HG02938 (cell line): ENCODE measurements around the gene TM4SF5.

Experiments
- ATAC-seq: cut with Tn5 transposase; IDR thresholded peaks from one replicate; pipeline ENCODE4 v1.9.1; 2021; ENCODE audit warnings: mild to moderate bottlenecking, moderate library complexity; ENCODE audit not compliant: unreplicated experiment

TM4SF5 gene, protein sequence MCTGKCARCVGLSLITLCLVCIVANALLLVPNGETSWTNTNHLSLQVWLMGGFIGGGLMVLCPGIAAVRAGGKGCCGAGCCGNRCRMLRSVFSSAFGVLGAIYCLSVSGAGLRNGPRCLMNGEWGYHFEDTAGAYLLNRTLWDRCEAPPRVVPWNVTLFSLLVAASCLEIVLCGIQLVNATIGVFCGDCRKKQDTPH

DNA sequence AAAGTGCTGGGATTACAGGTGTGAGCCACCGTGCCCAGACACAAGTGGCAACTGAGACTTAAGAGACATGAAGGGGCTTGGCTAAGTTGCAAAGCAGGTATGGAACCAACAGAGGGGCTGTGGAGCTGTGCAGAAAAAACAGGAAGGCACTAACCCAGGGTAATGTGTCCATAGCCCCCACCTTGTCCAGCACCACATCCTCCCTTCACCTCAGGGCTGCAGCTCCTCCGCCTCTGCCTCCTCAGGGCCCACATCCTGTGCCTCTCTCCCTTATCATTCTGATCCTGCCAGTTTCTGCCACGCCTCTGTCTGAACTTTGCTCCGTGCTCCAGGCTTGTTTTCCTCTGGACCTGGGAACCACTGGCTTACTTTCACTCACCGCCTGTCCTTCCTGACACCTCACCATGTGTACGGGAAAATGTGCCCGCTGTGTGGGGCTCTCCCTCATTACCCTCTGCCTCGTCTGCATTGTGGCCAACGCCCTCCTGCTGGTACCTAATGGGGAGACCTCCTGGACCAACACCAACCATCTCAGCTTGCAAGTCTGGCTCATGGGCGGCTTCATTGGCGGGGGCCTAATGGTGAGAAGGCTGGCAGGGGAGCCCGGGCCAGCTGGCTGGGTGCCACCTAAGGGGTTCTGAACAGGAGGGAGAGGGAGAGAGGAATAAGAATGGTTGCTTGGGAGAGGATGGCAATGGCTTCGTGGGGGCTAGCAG lies at the start of gene TM4SF5:
TM4SF5 (plus strand) TSS at position 368 of the 716 bp plus-strand sequence; CDS start at position 405, 37 bp downstream.
- no peak for ATAC-seq

- no peak for ATAC-seq
Measured at GRCh38 chr17:4722678-4723240, 48.9 kb upstream of the TM4SF5 start.

DNA sequence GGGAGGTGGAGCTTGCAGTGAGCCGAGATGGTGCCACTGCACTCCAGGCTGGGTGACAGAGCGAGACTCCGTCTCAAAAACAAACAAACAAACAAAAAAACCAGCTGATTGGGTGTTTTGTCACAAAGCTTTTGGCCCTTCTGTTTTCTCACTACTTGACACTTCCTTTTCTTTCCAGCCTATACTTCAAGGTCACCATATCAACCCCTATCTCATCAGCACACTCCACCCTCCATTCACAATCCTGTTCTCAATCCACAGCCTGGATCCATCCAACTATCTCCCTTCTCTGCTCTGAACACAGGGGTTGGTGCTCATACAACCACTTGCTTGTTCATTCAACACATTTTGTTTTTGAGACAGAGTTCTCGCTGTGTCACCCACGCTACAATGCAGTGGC lies 47.0 kb upstream of the TM4SF5 start:
- no peak for ATAC-seq

- no peak for ATAC-seq
Measured at GRCh38 chr17:4725646-4726310, 45.9 kb upstream of the TM4SF5 start.

DNA sequence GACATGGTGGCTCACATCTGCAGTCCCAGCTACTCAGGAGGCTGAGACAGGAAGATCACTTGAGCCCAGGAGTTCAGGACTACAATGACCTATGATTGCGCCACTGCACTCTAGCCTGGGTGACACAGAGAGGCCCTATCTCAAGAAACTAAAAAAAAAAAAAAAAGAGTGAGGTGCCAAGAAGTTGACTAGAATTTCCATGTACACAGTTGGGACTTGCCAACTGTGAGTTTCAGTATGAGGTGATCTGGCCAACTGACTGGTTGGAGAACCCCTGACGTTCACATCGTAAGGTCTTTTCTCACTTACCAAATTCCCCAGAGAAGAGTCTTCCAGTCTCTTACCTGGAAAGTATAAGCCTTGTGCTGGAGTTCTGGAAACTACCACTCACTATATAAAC lies 43.6 kb upstream of the TM4SF5 start:
- ATAC-seq: no peak

- ATAC-seq: no peak
Measured at GRCh38 chr17:4733073-4733531, 38.6 kb upstream of the TM4SF5 start.

GRCh38 chr17:4734857-4735475 lies 36.7 kb upstream of the TM4SF5 start:
- ATAC-seq: no peak

- ATAC-seq: no peak
Measured at GRCh38 chr17:4735876-4736651, 35.6 kb upstream of the TM4SF5 start.

DNA sequence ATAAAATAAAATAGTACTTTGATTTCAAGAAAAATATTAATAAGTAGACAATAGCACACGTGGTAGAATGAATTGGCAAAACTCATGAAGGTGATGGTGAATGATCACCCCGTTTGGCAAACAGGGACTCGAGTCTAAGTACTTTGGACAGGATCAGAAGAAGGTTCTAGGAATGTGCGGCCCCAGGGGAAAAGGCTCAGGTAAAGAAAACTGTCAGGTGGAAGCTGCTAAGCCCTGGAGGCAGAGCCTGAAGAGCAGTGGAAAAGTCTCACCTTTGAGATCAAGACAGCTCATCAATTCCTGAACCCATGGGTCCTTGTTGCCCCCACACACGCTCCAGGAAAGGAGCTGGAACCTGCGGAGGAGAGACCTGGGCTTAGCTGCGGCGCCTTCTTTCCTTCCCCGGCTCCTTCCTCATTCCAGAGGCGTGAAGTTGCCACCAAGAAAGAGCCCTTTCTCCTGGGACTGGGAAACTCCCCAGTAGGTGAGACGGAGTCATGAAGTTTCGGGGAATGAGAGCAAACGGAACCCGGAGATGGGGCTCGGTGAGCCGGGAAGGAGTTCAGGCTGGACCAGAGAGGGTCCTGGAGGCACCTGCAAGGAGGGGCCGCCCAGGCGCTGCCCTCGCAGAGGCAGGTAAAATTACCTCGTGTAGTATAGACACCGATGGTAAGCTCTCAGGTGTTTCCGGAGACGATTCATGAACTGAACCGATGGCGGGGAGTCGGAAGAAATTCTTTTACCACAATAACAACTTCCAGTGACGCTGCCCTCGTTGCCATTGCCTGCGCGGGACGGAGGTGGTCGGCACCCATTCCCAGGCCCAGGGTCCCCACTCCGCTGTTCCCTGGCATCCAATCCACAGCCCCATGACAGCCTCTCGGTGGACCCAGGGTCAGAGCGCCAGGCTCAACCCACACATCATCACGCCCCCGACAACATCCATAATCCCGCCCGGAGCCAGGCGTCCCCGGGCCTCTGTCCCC lies 33.3 kb upstream of the TM4SF5 start:
- no peak for ATAC-seq

- ATAC-seq: no peak
Measured at GRCh38 chr17:4739122-4740024, 32.3 kb upstream of the TM4SF5 start, which contains the start of the genes CXCL16 and ZMYND15. Gene CXCL16, minus strand, starts transcription at chr17:4739928. Its CDS starts 589 bp downstream, at chr17:4739339. Gene ZMYND15, plus strand, starts transcription at chr17:4739833. Its CDS starts 716 bp downstream, at chr17:4740549.

DNA sequence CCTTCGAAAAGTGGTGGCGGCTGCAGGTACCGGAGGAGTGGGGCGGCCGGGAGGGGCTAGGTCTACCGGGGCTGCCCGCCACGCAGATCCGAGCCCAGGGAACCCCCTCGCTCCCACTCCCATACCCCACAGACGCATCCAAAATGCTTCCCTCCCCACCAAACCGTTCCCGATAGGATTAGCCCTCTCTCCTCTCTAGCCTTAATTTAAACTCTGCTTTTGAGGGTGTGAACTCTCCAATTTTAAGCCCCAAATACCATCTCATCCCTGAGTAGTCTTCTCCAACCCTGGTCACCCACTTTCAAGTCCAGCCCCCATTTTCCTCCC lies 31.7 kb upstream of the TM4SF5 start:
- ATAC-seq: no peak

GRCh38 chr17:4740584-4740983 lies 31.1 kb upstream of the TM4SF5 start:
- no peak for ATAC-seq

DNA sequence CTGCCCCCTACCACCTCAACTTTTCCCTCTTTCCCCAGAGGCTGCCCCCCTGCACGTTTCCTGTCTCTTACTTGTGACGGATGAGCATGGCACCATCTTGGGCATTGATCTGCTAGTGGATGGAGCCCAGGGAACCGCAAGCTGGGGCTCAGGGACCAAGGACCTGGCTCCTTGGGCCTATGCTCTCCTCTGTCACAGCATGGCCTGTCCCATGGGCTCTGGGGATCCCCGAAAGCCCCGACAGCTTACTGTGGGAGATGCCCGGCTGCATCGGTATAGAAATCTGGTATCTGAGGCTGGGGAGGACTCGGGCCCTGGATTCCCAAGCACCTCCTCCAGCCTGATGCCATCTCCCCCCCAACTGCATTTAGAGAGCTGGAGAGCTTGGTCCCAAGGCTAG lies 30.1 kb upstream of the TM4SF5 start:
- ATAC-seq: no peak

DNA sequence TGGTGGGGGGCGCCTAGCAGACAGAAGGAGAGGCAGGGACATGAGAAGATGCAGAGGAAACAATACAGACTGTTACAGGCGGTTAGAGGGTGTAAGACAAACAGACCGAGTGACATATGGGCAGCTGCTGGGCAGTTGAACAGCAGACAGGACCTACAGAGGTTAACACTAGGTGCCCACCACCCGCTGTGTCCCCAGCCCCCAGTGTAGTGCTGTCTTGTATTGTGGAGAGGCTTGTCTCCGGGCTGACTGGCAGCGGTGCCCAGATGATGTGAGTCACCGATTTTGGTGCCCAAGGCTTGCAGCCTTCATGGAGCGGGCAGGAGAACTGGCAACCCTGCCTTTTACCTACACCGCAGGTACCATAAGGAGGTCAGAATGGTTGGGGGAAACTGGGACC lies 29.6 kb upstream of the TM4SF5 start:
- no peak for ATAC-seq

- no peak for ATAC-seq
Measured at GRCh38 chr17:4742629-4743028, 29.1 kb upstream of the TM4SF5 start.

DNA sequence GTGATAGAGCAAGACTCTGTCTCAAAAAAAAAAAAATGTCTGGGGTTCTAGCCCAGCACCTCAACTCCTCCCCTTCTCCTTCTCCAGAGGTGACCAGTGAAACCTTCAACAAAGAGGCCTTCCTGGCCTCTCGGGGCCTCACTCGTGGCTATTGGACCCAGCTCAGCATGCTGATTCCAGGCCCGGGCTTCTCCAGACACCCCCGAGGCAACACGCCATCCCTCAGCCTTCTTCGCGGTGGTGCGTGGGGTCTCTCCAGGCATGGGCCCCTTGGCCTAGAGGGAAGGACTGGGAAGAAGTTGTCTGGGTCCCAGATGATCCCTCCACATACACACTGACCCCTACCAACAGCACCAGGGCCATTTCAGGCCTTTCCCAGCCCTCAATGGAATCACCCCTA lies 28.5 kb upstream of the TM4SF5 start:
- ATAC-seq: no peak

DNA sequence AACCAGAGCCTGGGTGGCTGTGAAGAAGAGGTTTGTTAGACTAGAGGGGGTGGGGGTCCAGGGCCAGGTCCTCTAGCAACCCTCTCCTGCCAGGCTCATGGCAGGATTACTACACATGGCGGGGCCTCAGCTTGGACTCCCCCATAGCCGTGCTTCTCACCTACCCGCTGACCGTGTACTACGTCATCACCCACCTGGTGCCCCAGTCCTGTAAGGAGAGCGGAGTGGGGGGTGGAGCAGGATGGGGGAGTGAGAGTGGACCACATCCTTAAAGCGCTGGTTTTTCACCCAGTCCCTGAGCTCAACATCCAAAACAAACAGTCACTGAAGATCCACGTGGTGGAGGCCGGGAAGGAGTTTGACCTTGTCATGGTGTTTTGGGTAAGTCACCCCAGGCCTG lies 27.8 kb upstream of the TM4SF5 start:
- ATAC-seq: no peak
